GM19438 (cell line): ENCODE data around the gene FSD2.
A peak's percentile ranks its signal among the peaks of the same experiment; 100 is the strongest.
"Not testable (repeated sequence)": the region's sequence is repeated elsewhere in the genome, so short reads cannot be mapped to it uniquely, and the experiment has no call there.

Source experiments
- ATAC-seq: cut with Tn5 transposase; IDR thresholded peaks from one replicate; pipeline ENCODE4 v1.9.1; 2021; ENCODE audit warnings: low read depth; ENCODE audit not compliant: unreplicated experiment

Gene FSD2

DNA sequence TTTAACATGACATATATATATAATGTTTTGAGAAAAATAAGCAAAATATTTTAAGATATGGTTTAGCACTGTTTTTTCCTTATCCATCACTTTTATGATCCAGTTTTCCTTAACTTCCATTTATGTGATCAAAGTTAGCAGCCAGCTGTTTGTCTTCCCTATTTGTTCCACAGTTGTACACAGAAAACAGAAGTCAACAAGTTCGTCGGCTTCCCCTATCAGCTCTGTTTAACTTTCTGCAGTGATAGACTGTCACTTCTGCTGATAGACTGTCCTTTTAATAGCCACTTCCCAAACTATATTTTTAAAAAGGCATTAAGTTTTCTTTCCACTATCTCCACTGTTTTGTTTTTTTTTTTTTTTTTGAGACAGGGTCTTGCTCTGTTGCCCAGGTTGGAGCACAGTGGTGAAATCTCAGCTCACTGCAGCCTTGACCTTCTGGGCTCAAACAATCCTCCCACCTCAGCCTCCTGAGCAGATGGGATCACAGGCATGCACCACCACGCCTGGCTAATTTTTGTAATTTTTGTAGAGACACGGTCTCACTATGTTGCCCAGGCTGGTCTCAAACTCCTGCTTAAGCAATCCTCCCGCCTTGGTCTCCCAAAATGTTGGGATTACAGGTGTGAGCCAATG is 7.2 kb downstream of the FSD2 start:
- no peak for ATAC-seq

DNA sequence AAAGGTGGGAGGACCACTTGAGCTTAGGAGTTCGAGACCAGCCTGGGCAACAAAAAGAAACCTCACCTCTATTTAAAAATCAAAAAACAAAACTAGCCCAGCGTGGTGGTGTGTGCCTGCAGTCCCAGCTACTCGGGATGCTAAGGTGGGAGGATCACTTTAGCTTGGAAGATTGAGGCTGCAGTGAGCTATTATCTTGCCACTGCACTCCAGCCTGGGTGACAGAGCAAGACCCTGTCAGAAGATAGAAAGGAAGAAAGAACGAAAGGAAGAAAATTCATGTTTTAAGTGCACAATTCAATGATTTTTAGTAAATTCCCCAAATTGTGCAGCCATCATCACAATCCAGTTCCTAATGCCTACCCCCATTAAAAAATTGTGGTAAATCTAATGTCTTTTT is 7.8 kb downstream of the FSD2 start:
- ATAC-seq = no peak

DNA sequence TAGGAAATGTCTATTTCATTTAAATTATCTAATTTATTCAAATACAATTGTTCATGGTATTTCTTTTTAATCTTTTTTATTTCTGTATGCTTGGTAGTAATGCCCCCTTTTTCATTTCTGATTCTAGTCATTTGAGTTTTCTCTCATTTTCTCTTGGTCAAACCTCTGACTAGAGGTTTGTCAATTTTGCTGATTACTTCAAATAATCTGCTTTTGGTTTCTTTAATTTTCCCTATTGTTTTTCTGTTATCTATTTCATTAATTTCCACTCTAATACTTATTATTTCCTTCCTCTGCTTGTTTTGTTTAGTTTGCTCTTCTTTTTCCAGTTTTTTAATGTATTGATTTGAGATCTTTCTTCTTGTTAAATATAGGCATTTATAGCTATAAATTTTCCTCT is 12.1 kb downstream of the FSD2 start:
- no peak for ATAC-seq

DNA sequence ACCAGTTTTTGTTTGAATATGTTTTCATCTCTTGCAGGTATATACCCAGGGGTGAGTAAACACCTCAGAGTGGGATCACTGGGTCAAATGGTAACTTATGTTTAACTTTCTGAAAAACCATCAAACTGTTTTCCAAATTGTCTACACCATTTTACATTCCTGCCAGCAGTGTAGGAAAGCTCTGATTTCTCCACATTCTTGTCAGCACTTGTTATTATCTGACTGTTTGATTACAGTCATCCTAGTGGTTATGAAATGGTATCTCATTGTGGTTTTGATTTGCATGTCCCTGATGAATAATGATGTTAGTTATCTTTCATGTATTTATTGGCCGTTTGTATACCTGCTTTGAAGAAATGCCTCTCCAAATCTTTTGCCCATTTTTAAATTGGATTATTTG is 13.8 kb downstream of the FSD2 start:
- ATAC-seq = no peak

DNA sequence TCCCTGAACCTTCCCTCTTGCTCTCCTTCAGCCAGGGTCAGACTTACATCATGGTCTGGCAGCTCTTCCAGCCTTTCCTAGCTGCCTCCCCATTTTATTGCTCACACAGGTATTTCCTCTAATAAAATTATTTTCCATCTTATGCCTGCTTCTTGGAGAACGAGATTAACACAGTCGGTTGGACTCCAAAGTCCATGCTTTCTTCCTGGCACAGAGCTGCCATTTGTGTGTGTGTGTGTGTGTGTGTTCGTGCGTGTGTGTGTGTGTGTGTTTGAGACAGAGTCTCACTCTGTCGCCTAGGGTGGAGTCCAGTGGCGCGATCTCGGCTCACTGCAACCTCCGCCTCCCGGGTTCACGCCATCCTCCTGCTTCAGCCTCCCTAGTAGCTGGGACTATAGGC is 15.5 kb downstream of the FSD2 start:
- no peak for ATAC-seq

DNA sequence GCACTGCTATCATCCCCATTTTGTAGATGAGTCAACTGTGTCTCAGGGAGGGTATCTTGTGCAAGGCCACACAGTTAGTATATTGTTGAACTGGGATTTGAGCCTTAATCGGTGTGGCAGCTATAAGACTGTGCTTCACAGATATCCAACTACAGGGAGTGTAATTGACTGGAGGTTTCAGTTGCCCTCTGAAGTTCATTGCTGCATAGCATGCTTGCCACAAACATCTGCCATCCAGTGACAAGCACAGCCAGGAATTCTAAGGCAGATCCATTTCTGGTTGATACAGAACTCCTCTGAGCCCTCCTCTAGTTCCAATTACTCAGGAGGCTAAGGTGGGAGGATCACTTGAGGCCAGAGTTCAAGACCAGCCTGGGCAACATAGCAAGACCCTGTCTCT is 16.4 kb downstream of the FSD2 start:
- ATAC-seq = no peak

DNA sequence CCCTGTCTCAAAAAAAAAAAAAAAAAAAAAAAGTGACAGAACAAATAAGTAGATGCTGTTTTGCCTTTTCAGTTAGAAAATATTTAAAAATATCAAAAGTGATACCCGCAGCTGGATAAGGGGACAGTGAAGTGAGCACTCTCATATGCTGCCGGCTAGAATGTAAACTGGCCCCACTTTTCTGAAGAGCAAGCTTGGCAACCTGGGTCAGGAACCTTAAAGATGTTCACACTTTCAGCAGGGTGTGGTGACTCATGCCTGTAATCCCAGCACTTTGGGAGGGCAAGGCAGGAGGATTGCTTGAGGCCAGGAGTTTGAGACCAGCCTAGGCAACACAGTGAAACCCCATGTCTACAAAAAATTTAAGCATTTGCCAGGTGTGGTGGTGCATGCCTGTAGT is 17.4 kb downstream of the FSD2 start:
- no peak for ATAC-seq

DNA sequence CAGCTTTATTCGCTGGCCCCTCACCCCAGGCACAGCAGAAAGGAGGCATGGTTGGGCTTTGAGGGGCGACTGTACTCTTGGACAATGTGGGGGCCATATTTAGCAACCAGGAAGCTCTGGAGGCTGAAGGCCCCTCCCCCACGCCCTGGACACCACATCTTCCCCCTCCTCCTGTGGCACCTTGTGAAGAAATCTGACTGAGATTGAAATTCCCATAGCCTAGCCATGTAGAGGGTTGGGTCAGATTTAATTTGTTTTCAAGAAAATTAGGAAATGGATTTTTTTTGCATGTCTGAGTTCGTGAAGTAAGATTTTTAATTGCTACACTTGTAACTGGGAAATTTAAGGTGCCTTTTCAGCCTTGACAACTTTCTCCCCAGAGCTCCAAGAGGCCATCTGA is 24.5 kb downstream of the FSD2 start:
- ATAC-seq = no peak

DNA sequence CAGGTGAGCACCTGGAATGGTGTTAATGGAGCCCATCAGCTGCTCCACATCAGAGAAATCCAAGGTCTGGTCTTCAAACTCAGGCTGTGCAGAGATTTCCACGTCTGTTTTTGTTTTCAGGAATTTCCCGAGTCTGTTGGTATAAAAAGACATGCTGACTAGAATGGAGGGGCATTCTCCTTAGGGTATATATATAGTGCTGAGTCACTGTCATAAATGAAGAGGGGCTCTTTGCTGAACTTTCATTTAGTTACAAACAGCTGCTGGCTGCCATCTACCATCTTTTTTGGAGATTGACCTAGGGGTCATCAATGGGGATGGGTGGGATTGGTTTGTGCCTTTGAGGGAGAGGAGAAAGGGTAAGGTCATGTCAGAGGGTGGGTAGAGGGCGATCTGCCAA is 27.1 kb downstream of the FSD2 start:
- ATAC-seq = no peak

DNA sequence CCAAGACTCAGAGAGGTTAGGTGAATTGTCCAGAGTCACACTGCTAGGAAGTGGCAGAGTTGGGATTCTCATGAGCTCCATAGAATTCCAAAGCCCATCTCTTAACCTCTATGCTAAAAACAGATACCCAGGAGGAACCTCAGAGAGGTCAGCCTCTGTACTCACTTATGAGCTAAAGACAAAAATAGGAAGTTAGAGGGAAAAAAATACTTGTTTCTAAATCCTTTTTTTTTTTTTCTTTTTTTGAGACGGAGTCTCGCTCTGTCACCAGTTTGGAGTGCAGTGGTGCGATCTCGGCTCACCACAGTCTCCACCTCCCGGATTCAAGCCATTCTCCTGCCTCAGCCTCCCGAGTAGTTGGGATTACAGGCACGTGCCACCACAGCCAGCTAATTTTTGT is 31.4 kb downstream of the FSD2 start:
- ATAC-seq = no peak

DNA sequence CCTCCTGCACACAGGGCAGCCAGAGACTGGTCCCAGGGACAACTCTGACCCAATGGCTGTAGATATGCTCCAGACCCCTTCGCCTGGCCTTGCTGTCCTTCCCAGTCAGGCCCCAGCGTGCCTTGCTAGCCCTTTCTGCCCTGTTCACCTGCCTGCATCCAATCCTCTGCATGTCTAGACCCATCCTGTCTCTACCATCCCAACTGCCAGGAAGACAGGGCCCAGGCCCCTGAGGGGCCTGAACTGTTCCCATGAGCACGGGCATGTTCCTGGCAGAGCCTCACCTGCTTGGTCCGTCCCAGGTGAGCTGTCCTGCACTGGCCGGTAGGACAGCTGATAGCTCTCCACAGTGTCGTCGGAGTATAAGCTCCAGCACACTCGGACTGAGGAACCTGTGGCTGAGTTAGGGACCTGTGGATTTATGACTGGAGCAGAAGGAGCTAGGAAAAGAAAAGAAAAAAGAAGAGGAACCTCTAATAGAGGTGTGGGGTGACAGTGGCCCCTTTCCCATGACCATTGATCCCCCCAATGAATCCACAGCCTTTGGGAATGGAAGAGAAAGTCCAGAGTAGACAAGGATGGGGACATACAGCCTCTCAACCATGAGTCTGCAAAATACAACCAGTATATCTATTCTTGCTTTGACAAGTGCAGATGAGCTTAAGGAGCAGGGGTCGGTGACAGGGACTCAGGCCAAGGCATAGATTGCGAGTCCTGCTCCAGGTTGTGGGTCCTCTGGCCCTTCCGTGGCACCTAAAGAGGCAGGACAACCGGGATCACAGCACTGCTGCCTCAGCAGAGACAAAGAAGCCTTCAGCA is 33.9 kb downstream of the FSD2 start:
- no peak for ATAC-seq

DNA sequence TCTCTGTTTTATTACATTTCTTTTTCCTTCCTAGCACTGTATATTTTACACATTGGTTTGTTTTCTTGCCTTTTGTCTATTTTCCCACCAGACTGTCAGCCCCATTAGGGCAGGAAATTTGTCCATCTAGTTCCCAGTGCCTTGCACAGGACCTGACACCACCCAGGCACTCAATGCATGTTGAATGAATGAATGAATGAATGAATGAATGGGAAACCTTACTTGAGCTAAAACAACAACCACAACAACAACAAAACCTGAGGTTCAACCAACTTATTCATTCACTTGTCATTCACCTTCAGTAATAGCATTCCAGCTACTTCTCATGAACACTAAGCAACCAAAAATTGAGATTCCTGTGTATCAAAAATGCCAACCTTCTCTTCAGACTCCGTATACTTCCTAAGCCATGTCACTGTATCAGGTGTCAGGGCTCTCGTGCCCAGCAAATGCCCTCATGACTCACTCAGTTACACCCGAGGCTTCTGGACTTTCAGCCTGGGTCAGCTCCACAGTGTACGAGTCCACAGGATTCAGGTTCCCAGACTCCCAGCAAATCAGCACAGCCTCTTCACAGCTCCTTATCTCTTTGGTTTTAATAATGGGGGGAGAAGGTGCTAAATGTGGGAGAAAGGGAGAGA is 37.3 kb downstream of the FSD2 start:
- no peak for ATAC-seq

DNA sequence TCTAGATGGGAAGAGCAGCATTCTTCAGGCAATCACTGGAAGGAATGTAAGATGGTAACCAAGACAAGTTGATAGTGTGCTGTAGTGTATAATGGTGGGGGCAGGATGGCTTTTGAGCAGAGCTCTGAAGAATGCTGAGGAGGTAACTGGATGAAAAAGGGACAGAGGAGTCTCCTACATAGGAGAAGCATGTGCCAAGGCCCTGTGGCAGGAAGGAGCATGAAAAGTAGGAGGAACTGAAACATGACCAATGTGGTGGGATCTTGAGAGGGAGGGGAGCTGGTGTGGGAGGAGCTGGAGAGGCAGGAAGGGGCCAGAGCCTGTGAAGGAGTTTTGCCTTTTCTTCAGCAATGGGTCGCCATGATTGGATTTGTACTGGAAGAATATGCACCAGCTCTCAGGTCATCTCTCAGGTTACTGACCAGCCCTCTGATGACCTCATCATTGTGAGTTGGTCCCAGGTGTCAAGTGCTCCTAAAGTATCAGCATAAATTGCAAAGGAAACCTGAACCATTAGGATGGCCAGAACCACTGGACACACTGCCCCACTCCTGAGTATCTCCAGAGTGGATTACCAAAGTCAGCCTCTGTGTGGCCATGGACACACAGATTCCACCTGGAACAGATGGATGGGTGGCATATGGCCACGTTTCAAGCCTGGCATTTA is 38.6 kb downstream of the FSD2 start:
- no peak for ATAC-seq

DNA sequence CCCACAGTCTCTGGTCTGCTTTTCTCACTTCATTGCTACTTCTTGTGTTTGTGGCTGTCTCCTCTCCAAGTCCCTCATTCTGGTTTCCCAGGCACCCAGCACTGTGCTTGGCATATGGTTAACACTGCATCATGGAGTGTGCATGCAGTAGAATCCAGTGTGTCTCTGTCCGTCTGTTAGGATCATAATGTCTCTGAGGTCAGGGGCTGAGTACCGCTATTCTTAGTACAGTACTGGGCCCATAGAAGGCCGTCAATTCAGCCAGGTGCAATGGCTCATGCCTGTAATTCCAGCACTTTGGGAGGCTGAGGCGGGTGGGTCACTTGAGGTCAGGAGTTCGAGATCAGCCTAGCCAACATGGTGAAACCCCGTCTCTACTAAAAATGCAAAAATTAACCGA is 39.7 kb downstream of the FSD2 start:
- not testable (repeated sequence) for ATAC-seq

DNA sequence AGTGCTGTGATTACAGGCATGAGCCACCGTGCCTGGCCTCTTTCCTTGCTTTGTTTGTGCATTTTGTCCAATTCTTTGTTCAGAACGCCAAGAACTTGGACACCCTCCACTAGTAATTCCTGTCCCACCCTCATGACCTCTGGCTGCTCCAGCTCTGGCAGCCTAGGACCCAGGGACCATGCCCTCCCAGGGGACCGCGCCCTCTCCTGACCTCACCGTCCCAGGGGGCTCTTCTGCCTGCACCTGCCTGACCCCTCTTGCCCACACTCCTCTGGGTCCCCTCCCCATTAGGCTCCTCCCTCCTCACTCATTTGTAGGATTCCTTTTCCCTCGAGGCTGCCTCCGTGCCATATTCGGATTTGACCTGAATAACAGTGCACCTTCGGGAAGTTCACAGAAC is 41.1 kb downstream of the FSD2 start:
- no peak for ATAC-seq

DNA sequence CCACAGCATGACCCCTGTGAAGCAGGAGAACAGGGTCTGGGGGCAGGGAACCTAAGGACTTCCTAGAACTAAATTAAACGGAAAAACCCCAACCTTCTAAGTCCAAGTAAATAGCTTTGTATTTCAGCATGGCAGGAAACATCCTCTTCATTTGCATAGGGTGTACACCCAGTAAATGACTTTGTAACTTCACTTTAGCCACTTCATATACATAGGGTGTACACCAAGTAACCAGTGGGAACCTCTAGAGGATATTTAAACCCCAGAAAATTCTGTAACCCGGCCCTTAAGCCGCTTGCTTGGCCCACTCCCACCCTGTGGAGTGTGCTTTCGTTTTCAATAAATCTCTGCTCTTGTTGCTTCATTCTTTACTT is 41.8 kb downstream of the FSD2 start:
- ATAC-seq = no peak

DNA sequence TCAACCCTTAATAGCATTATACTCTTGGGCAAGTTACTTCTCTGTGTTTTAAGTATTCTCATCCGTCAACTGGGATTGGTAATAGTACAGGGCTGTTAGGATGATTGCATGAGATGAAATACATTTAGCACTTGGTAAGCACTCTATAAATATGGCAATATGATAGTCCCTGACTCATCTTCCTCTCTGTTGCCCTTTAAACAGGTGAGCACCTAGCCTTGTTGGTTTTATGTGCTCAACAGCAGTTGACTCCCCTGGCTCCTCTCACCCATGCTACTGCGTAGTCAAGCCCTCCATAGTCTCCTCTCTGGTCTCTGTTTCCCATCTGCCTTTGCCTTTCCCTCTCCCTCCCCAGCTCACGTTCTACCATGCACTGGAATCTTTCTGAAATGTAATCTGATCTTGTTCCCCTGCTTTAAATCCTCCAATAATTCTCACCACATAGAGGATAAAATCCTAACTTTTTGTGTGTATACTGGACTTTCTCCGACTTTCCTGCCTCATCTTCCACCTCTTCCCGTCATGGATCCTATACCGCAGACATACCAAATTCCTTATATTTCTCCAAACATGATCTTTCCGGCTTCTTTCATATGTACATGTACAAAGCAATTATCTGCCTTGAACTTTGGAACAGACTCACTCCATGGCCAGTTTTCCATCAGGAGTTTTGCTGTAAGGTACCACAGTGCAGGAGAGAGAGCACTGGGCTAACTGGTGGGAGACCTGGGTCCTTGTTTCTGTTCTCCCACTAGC is 42.3 kb downstream of the FSD2 start:
- no peak for ATAC-seq

DNA sequence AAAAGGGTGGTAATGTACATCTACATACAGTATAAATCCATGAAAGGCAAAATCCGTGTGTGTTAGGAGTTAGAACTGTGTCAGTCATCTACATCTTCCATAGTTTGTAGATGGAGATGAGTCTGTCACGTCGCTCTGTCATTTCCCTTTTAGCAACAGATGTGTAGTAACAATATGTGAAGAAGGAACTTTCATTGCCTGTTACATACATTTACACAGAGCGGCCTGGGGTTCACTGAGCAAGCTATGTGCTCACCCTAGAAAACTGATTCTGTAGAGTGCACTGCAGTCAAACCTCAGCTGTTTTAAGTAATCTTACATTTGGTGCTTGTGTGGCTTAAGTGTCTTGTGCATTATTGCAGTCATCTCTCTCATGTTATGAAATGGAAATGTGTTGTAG is 54.6 kb downstream of the FSD2 start:
- no peak for ATAC-seq

DNA sequence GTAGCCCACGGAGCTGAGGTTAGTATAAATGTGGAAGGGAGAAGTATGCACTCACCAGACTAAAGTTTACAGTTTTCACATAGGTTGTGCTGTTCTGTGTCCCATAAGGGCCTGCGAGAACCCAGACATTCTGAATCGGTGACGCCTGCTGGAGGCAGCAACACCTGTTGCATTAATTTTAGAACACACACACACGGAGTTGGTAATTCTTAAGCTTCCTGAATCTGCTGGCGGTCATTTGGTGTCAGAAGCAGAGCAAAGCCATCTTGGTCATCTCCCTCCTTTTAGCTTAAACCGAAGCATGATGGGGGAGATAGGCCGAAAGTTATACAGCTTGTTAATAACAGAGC is 55.1 kb downstream of the FSD2 start:
- ATAC-seq = peak; percentile 39

DNA sequence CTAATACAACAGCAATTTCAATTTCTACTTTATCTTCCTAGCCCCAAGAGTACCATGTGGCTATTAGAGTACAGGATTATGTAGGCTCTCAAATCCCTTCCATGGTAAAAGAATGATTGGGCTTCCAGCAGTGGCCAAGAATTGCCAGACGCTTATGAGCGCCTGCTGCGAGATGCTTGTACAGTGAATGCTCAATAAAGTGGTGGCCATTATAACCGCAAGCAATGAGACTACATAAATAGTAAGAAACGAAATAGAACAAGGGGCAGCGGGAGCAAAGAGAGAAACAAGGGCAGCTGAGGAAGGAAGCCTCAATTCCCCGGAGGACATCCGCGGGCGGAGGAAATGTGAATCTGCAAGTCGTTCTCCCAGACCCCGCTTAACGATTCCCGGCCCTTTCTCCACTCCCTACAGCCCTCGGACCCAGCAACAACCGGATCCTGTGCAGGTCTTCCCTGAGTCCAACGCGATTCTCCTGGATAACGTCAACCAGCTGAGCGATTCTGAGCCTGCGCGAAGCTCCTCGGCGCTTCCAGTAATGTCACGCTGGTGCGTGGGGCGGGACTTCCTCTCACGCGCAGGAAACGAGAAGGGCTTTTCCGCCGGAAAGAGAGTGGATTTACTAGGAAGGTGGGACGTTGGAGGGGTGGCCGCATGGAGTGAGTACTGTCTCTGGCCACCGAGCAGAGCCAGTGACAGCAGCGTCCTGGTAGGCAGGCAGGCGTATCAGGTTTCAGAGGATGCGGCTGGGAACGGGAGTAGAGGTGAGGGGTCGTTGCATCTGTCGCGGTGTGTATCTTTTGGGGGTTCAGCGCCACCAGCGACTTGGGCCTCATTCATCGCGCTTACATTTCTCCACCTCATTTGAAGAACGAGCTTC is 55.7 kb downstream of the FSD2 start:
- ATAC-seq = peak; percentile 93
